GM12891 (cell line): ENCODE results near the gene RAB3GAP1.

Experiments used
- DNase-seq: peaks from one replicate; pipeline ENCODE4 v3.0.0; 2011; ENCODE audit warnings: low spot score; ENCODE audit not compliant: insufficient read length
- FAIRE-seq: peaks from 2 replicates; lab custom pipeline; 2011; peaks lifted over from hg19 to GRCh38; lab: Jason Lieb, UNC
- PAX5 ChIP-seq: IDR thresholded peaks from 2 replicates; pipeline ENCODE4 v1.6.1; 2011; ENCODE audit warnings: low read length, moderate library complexity, mild to moderate bottlenecking; ENCODE audit not compliant: insufficient read depth, severe bottlenecking
- POLR2A ChIP-seq: IDR thresholded peaks from 2 replicates; pipeline ENCODE4 v1.6.1; 2011; ENCODE audit warnings: low read depth, low read length, control low read depth
- POLR2AphosphoS5 ChIP-seq: IDR thresholded peaks from 2 replicates; pipeline ENCODE4 v1.6.1; 2011; ENCODE audit warnings: low read depth, low read length, control low read depth
- POU2F2 ChIP-seq: IDR thresholded peaks from 2 replicates; pipeline ENCODE4 v1.6.1; 2011; ENCODE audit warnings: low read depth, mild to moderate bottlenecking, control low read depth, low read length, moderate library complexity
- SPI1 ChIP-seq: IDR thresholded peaks from 2 replicates; pipeline ENCODE4 v1.6.1; 2011; ENCODE audit warnings: low read depth, low read length, control low read depth
- TAF1 ChIP-seq: IDR thresholded peaks from 2 replicates; pipeline ENCODE4 v1.6.1; 2011; ENCODE audit warnings: low read depth, low read length, control low read depth

Gene RAB3GAP1

DNA sequence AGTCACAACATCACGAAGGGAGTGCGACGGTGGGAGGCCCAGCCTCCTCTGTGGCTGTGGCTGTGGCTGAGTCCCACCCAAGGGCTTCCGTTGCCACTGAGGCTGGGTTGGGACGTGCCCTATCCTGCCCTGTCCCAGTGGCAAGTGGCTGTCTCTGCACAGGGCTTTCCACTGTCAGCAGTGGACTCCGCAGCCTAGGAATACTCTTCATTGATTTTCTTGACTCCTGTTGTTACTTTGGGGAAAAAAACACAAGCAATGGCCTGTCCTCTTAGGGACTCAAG lies 122.7 kb downstream of the RAB3GAP1 start:
- TF ChIP-seq SPI1 (no peak), TAF1 (no peak), POLR2A (no peak), POLR2AphosphoS5 (no peak), PAX5 (no peak), POU2F2 (no peak)
- DNase-seq (no peak), FAIRE-seq (no peak)

DNA sequence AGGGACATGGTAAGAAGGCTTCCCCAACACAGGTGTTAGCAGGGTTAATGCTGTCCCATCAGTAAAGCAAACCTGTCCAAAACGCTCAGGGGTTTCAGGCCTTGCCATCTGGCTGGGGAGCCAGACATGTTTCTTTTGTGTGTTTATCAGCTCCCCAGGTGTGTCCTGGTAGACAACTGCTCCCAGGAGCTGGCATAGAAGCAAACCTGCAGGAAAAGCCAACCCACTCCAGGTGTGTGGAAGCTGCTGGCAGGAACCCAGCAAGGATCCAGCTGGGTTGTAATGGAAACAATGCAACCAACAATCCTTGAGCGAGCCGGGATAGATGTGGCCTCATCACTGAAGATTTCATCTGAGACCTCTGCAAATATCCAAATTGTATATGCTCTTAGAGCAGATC lies 123.1 kb downstream of the RAB3GAP1 start:
- no peak for TF ChIP-seq TAF1
- no peak for TF ChIP-seq POLR2AphosphoS5
- no peak for DNase-seq
- FAIRE-seq: no peak

DNA sequence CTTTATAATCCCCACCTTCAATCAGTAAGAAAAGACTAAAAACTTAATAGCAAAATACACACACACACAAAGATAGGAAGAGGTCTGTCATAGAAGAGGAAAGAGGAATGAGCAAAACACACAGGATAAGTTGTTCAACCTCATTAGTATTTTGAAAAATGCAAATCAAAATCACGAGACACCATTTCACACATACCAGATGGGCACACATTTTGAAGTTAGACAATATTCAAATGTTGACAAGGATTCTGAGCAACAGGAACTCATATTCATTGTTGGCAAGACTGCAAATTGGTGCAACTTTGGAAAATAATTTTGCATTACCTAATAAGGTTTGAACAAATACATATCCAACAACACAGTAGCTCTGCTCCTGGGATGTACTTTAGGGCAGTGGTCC lies 127.6 kb downstream of the RAB3GAP1 start:
- no peak for DNase-seq
- FAIRE-seq: no peak
- no peak for TF ChIP-seq SPI1
- TF ChIP-seq POLR2AphosphoS5: no peak
- TF ChIP-seq PAX5: no peak
- TF ChIP-seq POLR2A: no peak
- no peak for TF ChIP-seq TAF1
- TF ChIP-seq POU2F2: no peak

DNA sequence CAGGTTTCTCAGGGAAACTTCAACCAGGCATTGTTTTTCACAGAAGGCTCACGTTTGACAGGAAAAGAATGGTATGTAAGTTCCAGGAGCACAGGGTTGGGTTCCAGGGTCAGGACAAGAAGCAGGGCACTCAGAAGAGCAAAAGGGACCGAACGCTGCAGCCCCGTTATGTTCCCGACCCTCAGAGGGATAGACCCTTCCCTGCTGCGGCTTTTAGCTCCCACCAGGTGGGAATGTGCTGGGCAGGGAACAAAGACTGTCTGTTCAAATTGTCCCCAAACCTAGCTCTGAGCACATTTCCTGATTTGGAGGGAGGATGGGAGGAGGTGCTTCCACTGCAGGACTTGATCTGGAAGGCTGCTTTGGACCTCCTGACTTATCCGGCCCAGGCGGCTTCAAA lies 130.1 kb downstream of the RAB3GAP1 start:
- no peak for FAIRE-seq
- no peak for DNase-seq
- TF ChIP-seq POU2F2 (no peak), POLR2A (no peak), TAF1 (no peak)

DNA sequence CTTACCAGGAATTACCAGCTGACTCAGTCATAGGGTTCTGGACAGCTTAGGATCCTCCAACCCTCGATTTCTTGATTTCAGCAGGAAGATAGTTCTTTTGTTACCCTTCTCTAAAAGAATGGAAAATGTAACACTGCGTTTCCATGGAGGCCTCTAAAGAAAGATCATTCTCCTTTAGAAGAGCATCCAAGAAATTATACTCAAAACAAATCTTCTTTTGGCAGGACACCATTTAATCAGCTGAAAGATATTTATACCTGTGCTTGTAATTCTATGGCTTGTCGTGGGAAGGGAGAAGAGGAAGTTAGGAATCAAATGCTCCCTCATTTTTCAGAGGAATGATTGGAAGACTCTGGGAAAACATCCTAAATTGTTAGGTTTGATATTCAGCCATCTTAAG lies 130.5 kb downstream of the RAB3GAP1 start:
- no peak for FAIRE-seq
- TF ChIP-seq POLR2AphosphoS5 (no peak), POLR2A (no peak), SPI1 (no peak), POU2F2 (no peak), TAF1 (no peak), PAX5 (no peak)
- DNase-seq: no peak

DNA sequence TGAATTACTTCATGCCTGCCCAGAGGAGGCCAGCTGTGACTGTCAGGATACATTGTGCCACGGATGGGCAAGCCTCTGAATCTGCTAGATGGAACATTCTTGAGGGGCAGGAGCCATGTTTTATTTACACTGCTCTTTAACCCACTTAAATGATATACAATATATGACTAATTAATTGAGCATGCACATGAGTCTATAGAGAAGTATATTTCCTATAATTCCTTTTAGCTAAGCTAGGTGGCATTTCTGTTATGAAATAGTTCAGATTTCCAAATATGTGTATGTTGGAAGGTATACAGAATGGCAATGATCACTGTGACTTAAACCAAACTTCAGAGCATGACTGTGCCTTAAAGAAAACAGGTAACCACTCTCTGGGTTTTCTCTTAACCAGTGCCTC lies 131.7 kb downstream of the RAB3GAP1 start:
- DNase-seq (no peak), FAIRE-seq (no peak)
- TF ChIP-seq POLR2A: no peak
- TF ChIP-seq TAF1: no peak
- no peak for TF ChIP-seq POLR2AphosphoS5
- no peak for TF ChIP-seq PAX5
- no peak for TF ChIP-seq SPI1
- no peak for TF ChIP-seq POU2F2

DNA sequence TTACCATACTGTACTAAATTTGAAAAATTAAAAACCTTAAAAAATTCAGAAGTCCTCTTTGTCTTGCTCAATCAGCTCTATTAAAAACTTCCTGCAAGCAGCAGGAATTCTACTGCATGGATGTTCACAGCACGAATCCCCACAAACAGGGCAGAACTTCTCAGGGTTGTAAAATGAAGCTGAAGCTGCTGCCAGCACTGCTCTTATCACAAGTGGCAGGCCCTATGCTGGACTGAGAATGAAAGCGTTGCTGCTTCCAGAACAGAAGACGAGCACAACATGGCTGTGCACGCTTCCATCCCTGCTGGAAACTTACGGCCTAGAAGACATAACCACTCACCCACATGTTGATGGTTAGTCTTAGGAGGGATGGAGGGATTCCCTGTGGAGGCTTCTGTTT lies 134.0 kb downstream of the RAB3GAP1 start:
- FAIRE-seq (no peak), DNase-seq (no peak)
- no peak for TF ChIP-seq TAF1
- no peak for TF ChIP-seq POLR2A
- TF ChIP-seq POU2F2: no peak
- no peak for TF ChIP-seq SPI1
- no peak for TF ChIP-seq POLR2AphosphoS5
- TF ChIP-seq PAX5: no peak

DNA sequence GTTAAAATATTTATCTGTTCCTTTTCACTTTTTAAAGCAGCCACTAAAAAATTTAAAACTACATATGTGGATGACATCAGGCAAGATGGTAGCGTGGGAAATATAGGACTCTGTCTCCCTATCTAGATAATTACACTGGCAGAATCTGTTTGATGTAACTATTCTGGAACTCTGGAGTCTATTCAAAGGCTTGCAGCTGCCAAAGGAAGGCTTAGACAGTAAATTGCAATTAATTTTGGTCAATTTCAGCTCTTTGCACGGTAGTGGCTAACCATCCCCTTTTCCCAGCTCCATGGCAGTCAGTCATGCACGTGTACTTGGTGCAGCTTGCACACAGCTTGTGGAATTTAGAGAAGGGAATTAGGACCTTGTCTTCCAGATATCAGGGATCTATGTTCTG lies 135.2 kb downstream of the RAB3GAP1 start:
- TF ChIP-seq TAF1: no peak
- no peak for TF ChIP-seq SPI1
- no peak for TF ChIP-seq POLR2AphosphoS5
- TF ChIP-seq POLR2A: no peak
- no peak for TF ChIP-seq POU2F2
- no peak for TF ChIP-seq PAX5
- FAIRE-seq: no peak
- no peak for DNase-seq

DNA sequence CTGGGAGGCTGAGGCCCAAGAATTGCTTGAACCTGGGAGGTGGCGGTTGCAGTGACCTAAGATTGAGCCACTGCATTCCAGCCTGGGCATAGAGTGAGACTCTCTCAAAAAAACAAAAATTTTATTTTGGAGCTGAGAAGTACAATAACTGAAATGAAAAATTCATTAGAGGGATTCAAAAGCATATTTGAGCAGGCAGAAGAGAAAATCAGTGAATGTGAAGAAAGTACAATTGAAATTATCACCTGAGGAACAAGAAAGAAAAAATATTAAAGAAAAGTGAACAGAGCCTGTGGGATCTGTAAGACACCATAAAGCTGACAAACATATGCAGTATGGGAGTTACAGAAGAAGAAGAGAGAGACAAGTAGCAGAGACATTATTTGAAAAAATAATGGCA lies 137.1 kb downstream of the RAB3GAP1 start:
- DNase-seq (no peak), FAIRE-seq (no peak)
- TF ChIP-seq SPI1: no peak
- TF ChIP-seq TAF1: no peak
- TF ChIP-seq PAX5: no peak
- no peak for TF ChIP-seq POLR2AphosphoS5
- TF ChIP-seq POU2F2: no peak
- TF ChIP-seq POLR2A: no peak

DNA sequence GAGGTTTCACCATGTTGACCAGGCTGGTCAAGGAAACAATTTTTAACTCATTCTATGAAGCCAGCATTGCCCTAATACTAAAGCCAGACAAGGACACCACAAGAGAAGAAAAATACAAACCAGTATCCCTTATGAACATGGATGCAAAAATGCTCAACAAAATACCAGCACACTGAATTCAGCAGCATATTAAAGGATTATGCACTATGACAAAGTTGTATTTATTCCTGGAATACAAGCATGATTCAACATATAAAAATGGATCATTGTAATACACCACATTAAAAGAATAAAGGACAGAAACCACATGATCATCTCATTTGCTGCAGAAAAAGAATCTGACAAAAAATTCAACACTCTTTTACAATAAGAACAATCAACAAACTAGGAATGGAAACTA lies 138.7 kb downstream of the RAB3GAP1 start:
- TF ChIP-seq POLR2AphosphoS5 (no peak), PAX5 (no peak)
- FAIRE-seq (no peak), DNase-seq (no peak)

DNA sequence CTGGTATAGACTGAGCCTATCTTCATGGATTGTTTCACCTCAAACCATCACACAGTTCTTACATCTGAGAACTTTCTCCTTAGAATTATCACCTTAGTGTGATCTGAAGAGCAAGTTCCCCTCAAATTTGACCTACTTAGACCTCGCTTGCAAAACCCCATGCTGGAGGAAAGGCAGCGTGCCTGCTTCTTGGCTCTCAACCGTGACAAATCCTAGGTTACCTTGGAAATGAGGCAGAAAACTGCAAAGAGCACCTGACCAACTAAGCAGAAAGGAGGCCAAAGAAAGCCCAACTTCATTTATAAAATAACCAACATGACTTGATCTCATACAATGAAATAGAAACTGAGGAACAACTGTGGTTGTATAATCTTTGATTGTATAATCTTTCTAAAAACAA lies 146.4 kb downstream of the RAB3GAP1 start:
- DNase-seq: no peak
- TF ChIP-seq POLR2A (no peak), SPI1 (no peak), PAX5 (no peak), POU2F2 (no peak), POLR2AphosphoS5 (no peak), TAF1 (no peak)
- no peak for FAIRE-seq

DNA sequence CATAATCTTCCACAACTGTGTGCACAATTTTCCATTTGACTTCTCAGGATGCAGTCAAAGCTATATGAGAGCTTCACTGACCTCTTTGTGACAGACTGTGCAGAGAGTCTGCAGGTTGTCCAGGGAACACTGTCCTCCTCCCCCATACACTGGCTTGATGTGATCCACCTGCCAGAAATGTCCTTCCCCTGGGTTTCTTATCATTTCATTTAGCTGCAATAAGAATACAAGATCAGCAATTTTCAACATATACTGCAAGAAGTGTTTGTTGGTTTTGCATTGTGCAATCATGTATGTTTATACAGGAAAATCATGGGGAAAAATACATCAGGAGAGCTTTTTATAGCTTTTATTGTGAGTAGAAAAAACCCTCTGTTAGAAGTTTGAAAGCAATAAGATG lies 150.7 kb downstream of the RAB3GAP1 start:
- FAIRE-seq (no peak), DNase-seq (no peak)
- TF ChIP-seq POLR2A: no peak
- no peak for TF ChIP-seq SPI1
